ENCODE data around the gene NEU3. TPM values are rescaled to one million over a fixed set of nuclear protein-coding genes. Genes with fewer than 3 reads are reported as not detected.

Gene NEU3
- total RNA-seq, 1 experiment from 2014 or later: 12.5 TPM

DNA sequence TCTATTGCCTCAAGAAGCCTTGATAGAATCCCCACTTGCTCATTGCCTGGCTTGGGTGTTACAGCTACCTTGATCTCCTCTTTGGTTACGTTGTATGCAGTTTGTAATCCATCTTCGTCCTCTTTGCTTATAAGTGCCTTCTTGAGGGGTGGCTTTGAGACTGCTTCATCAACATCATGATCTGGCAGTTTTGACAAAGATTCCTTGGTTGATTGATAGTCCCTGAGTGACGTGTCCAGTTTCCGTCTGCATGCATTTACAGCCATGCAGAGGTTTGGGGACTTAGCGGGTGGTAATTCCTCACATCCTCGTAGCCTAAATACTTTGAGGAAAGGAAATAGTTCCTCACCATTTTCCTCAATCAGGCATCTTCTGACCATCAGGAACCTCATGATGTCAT is 23.1 kb downstream of the NEU3 start (continued):
- TF ChIP-seq, protein P1, sequence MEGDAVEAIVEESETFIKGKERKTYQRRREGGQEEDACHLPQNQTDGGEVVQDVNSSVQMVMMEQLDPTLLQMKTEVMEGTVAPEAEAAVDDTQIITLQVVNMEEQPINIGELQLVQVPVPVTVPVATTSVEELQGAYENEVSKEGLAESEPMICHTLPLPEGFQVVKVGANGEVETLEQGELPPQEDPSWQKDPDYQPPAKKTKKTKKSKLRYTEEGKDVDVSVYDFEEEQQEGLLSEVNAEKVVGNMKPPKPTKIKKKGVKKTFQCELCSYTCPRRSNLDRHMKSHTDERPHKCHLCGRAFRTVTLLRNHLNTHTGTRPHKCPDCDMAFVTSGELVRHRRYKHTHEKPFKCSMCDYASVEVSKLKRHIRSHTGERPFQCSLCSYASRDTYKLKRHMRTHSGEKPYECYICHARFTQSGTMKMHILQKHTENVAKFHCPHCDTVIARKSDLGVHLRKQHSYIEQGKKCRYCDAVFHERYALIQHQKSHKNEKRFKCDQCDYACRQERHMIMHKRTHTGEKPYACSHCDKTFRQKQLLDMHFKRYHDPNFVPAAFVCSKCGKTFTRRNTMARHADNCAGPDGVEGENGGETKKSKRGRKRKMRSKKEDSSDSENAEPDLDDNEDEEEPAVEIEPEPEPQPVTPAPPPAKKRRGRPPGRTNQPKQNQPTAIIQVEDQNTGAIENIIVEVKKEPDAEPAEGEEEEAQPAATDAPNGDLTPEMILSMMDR (IDR thresholded peaks at IDR 0.05 in 2 of 3, conservative IDR thresholded peaks at IDR 0.05 in 1 of 3; ENCODE audit: borderline replicate concordance in 1 of 3, insufficient read depth in 1 of 3, low read depth in 2 of 3, low read length in 2 of 3): no peak

DNA sequence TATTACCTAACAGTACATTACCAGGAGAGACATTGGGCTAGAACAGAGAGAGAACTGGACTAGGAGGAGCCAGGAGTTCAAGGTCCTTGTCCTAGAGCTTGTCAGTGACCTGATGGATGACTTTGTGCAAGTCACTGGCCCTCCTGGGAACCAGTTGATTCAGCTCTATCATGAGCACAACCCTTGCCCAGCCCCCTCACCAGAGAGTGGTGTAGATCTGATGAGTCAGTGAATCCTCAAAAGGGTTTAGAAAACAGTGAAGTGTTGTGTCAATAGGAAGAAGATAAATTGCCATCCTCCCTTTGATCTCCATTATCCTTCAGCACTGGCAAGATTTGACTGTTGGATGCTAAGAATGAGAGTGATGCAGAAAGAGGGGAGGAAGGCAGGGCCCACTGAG is 24.3 kb downstream of the NEU3 start:
- H3K79me2 ChIP-seq (ENCODE audit: insufficient read depth, low read length): no peaks in the 10 kb centered on the region
- H3K36me3 ChIP-seq (ENCODE audit: control insufficient read depth in 1 of 2, insufficient read depth in 2 of 2, low read length in 2 of 2): peaks cover 0 to 5% of the 10 kb centered on the region in 2 experiments; a peak in 1 of 4 replicates
- DNase-seq (ENCODE audit: low read depth, low spot score) (no peak), ATAC-seq (no peak)
- no peak overlapping the region for H3K4me3 ChIP-seq (replicated peaks in 1 of 2; ENCODE audit: low read depth in 1 of 2, low read length in 2 of 2)
- H3K4me1 ChIP-seq (ENCODE audit: control insufficient read depth in 1 of 2, insufficient read depth in 2 of 2, low read length in 2 of 2): no peaks in the 10 kb centered on the region
- BruUV-seq (replicated peaks): no TSS peak
- no peak overlapping the region for H3K4me2 ChIP-seq (ENCODE audit: low read length)
- no peaks in the 10 kb centered on the region for H4K20me1 ChIP-seq (ENCODE audit: insufficient read depth)
- TF ChIP-seq EZH2 (IDR thresholded peaks at IDR 0.05) (no peak), ZFX (IDR thresholded peaks at IDR 0.05) (no peak), ZNF274 (IDR thresholded peaks at IDR 0.05; ENCODE audit: low read depth, low read length) (no peak), EZH2phosphoT487 (IDR thresholded peaks at IDR 0.05; ENCODE audit: borderline replicate concordance) (no peak), SP1 (IDR thresholded peaks at IDR 0.05; ENCODE audit: low read depth) (no peak), YY1 (IDR thresholded peaks at IDR 0.05; ENCODE audit: extremely low read depth, insufficient replicate concordance, low read depth, low read length) (no peak), CEBPB (IDR thresholded peaks at IDR 0.05; ENCODE audit: low read depth) (no peak), ELF1 (IDR thresholded peaks at IDR 0.05; ENCODE audit: borderline replicate concordance, low read depth) (no peak)
- ChIA-PET POLR2A (no interaction called here), CTCF (interaction anchor here (0.7 to 1.8 kb wide), 2 partner anchors 10 to 236 kb away, joined by 3 to 5 read pairs; no protein-coding TSS in a partner anchor), RAD21 (ENCODE audit: low non-redundant PET in 1 of 2, low total read pairs in 2 of 2, uncharacterized antibody in 2 of 2, unreplicated experiment in 2 of 2) (no interaction called here)
- no peaks in the 10 kb centered on the region for H3K9me2 ChIP-seq (ENCODE audit: insufficient read depth)
- no peaks in the 10 kb centered on the region for H3K27me3 ChIP-seq (ENCODE audit: insufficient read depth, low read length)
- intact Hi-C loops (cut with micrococcal nuclease): no loop called here
- no peak overlapping the region for H3K27ac ChIP-seq (ENCODE audit: low read depth, low read length)
- no peak overlapping the region for H3K9ac ChIP-seq (ENCODE audit: low read length)
- no peaks in the 10 kb centered on the region for H3K9me3 ChIP-seq (ENCODE audit: control insufficient read depth in 1 of 2, insufficient read depth in 1 of 2, low read depth in 1 of 2, low read length in 2 of 2)
- no peak overlapping the region for H2AFZ ChIP-seq (ENCODE audit: low read depth, low read length, poor library complexity, severe bottlenecking)
